GM12891 (cell line): ENCODE results near the gene SCARB2.
"Not testable (repeated sequence)": the region's sequence is repeated elsewhere in the genome, so short reads cannot be mapped to it uniquely, and the experiment has no call there.

ENCODE experiments used
- DNase-seq: peaks from one replicate; pipeline ENCODE4 v3.0.0; 2011; ENCODE audit warnings: low spot score; ENCODE audit not compliant: insufficient read length
- FAIRE-seq: peaks from 2 replicates; lab custom pipeline; 2011; peaks lifted over from hg19 to GRCh38; lab: Jason Lieb, UNC
- PAX5 ChIP-seq: IDR thresholded peaks from 2 replicates; pipeline ENCODE4 v1.6.1; 2011; ENCODE audit warnings: low read length, moderate library complexity, mild to moderate bottlenecking; ENCODE audit not compliant: insufficient read depth, severe bottlenecking
- POLR2A ChIP-seq: IDR thresholded peaks from 2 replicates; pipeline ENCODE4 v1.6.1; 2011; ENCODE audit warnings: low read depth, low read length, control low read depth
- POLR2AphosphoS5 ChIP-seq: IDR thresholded peaks from 2 replicates; pipeline ENCODE4 v1.6.1; 2011; ENCODE audit warnings: low read depth, low read length, control low read depth
- POU2F2 ChIP-seq: IDR thresholded peaks from 2 replicates; pipeline ENCODE4 v1.6.1; 2011; ENCODE audit warnings: low read depth, mild to moderate bottlenecking, control low read depth, low read length, moderate library complexity
- SPI1 ChIP-seq: IDR thresholded peaks from 2 replicates; pipeline ENCODE4 v1.6.1; 2011; ENCODE audit warnings: low read depth, low read length, control low read depth
- TAF1 ChIP-seq: IDR thresholded peaks from 2 replicates; pipeline ENCODE4 v1.6.1; 2011; ENCODE audit warnings: low read depth, low read length, control low read depth

The SCARB2 gene

GRCh38 chr4:76246025-76246424 lies 32.4 kb upstream of the SCARB2 start:
- no peak for TF ChIP-seq POU2F2
- TF ChIP-seq SPI1 = no peak
- TF ChIP-seq TAF1 = no peak
- TF ChIP-seq POLR2AphosphoS5 = no peak
- no peak for TF ChIP-seq PAX5
- TF ChIP-seq POLR2A = no peak
- DNase-seq (no peak), FAIRE-seq (no peak)

GRCh38 chr4:76243877-76244276 lies 30.3 kb upstream of the SCARB2 start:
- FAIRE-seq, DNase-seq: not testable (repeated sequence)

DNA sequence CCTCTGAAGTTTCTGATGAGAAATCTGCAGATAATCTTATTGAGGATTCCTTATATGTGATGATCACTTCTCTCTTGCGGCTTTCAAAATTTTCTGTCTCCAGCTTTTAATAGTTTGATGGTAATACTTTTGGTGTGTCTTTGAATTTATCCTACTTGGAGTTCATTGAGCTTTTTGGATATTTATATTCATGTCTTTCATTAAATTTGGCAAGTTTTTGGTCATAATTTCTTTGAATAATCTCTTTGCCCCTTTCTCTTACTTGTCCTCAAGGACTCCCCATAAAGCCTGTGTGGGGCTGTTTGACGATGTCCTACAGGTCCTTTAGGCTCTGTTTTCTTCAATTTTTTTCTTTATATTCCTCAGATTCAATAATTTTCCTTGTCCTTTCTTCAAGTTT lies 26.6 kb upstream of the SCARB2 start:
- no peak for FAIRE-seq
- no peak for DNase-seq

GRCh38 chr4:76238701-76239100 lies 25.1 kb upstream of the SCARB2 start:
- DNase-seq (no peak), FAIRE-seq (no peak)
- TF ChIP-seq SPI1 (no peak), TAF1 (no peak), PAX5 (no peak), POLR2AphosphoS5 (no peak), POU2F2 (no peak), POLR2A (no peak)

More for the DNA sequence above, 26.6 kb upstream of the SCARB2 start:
- TF ChIP-seq TAF1 (no peak), SPI1 (no peak), POU2F2 (no peak), POLR2A (no peak), POLR2AphosphoS5 (no peak), PAX5 (no peak)

DNA sequence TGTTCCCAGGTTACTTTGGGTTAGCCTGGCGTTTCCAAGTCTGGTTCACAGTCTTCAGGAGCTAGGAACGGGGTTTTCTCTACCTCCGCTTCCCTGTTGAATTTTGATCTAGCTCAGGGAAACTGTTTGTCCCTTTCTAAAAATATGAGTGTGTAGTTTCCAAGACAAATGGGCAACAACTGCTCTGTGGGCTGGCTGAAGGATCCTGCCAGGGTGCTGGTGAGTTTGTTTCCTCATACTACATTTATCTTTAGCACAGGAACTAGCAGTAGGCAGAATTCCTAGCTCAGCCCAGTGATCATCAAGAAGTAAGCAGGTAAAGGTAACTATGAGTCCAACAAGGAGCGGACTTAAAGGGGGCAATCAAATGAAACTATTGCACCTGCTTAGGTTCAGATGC lies 24.6 kb upstream of the SCARB2 start:
- FAIRE-seq = no peak
- no peak for TF ChIP-seq SPI1
- no peak for TF ChIP-seq POLR2AphosphoS5
- no peak for TF ChIP-seq TAF1
- TF ChIP-seq PAX5 = no peak
- TF ChIP-seq POU2F2 = no peak
- no peak for TF ChIP-seq POLR2A
- DNase-seq = no peak

DNA sequence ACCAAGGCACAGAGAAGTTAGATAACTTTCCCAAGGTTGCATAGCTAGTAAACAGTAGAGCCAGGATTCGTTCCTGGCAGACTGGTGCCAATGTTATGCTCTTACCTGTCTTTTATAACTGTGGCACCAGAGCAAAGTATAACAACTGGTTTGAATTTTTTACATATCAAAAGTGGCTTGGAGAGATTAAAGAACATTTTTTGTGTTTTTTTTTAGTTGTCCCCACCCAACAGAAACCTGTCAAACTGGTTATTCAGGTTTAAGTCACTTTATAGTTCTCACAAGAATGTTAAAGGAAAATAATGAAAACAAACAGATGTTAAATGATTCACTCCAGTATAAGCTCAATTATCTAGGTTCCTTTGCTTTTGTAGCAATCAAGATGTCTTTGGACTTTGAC lies 22.3 kb upstream of the SCARB2 start:
- TF ChIP-seq POLR2A (no peak), POLR2AphosphoS5 (no peak), POU2F2 (no peak), TAF1 (no peak), PAX5 (no peak), SPI1 (no peak)
- DNase-seq = no peak
- no peak for FAIRE-seq

DNA sequence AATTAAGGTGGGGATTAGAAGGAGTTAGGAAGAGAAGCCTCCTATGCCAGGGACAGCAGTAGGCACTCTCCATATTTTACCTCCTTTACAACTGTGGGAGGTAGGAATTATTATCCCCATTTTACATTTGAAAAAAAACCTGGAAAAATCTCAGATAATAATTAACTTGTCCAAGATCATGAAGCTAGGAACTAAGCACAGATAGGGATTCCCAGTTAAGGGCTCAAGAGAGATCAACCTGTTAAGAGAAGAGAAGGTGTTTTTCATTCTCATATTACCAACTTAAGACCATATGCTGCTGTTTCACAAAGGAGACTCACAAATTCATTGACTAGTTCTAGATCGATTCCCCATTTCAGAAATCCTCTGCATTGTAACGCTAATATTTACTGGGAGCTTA lies 21.8 kb upstream of the SCARB2 start:
- no peak for TF ChIP-seq TAF1
- TF ChIP-seq POLR2A = no peak
- TF ChIP-seq PAX5 = no peak
- no peak for TF ChIP-seq SPI1
- TF ChIP-seq POLR2AphosphoS5 = no peak
- no peak for TF ChIP-seq POU2F2
- FAIRE-seq = no peak
- DNase-seq = no peak

DNA sequence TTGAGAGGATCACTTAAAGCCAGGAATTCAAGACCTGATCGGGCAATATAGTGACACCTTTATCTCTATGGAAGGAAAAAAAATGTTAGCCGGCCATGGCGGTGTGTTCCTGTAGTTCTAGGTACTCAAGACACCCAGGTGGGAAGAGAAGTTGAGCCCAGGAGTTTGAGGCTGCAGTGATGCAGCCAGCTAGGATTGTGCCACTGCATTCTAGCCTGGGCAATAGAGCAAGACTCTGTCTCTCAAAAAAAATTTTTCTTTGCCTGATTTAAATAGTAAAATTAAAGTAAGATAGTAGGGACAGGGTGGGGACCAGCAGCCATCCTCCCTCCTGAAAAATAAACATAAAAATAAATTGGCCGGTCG lies 21.0 kb upstream of the SCARB2 start:
- TF ChIP-seq POU2F2 (no peak), POLR2A (no peak), TAF1 (no peak), PAX5 (no peak), POLR2AphosphoS5 (no peak), SPI1 (no peak)
- DNase-seq (no peak), FAIRE-seq (no peak)

GRCh38 chr4:76233967-76234678 lies 20.5 kb upstream of the SCARB2 start:
- no peak for DNase-seq
- no peak for FAIRE-seq
- TF ChIP-seq TAF1 (no peak), PAX5 (no peak), POLR2A (no peak), SPI1 (no peak), POU2F2 (no peak), POLR2AphosphoS5 (no peak)

DNA sequence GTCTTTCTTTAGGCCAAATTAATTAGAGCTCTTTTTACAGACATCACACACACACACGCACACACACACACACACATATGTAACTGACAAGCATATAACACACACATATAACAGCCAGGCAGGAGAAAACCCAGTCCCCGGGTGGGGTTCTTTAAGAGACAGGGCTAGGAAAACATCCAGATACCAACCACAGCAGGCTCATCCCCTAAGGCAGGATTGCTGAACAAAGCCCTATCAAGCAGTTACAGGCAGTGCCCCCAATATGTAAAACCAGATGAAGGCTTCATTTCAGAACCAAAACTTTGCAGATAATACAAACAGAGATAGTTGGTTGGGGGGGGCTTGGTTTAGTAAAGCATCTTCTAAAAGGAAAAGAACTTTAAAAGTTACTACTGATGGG lies 19.9 kb upstream of the SCARB2 start:
- TF ChIP-seq POLR2AphosphoS5 (no peak), POLR2A (no peak), SPI1 (no peak), PAX5 (no peak)
- DNase-seq (no peak), FAIRE-seq (no peak)
